Panc1 (cell line): ENCODE data around the gene OR56B1. TPM values are rescaled to one million over a fixed set of nuclear protein-coding genes. Genes with fewer than 3 reads are reported as not detected.

Source experiments
- ATAC-seq: fragments of 200-7000 bp; cut with Tn5 transposase; 2 replicates; pipeline ENCODE4 v1.9.1; 2020; ENCODE audit warnings: mild to moderate bottlenecking, moderate library complexity
- BruUV-seq: library from RNA; stranded (reverse); fragments of 400-500 nt; replicated peaks from 2 replicates; lab custom pipeline; 2021; lab: Mats Ljungman, UMichigan
- CTCF ChIA-PET: fragments of 300-600 bp; sonication (Branson Sonifier 250); formaldehyde crosslinking; loops from one replicate; lab custom pipeline; 2022; ENCODE audit warnings: antibody characterized with exemption; lab: Charles Lee
- POLR2A ChIA-PET: fragments of 300-600 bp; sonication (Branson Sonifier 250); formaldehyde crosslinking; loops from one replicate; lab custom pipeline; 2022; ENCODE audit warnings: antibody characterized with exemption; lab: Charles Lee
- DNase-seq: peaks from one replicate; pipeline ENCODE4 v3.0.0-alpha.2; 2010; ENCODE audit warnings: low read depth, low spot score
- H3K27ac ChIP-seq: 2 replicates; pipeline ENCODE4 v1.5.1; 2011; ENCODE audit warnings: mild to moderate bottlenecking, low read length, inconsistent platforms
- H3K27me3 ChIP-seq: fragments of 200-500 bp; sonication (Bioruptor generic); 2 replicates; pipeline ENCODE4 v1.6.0; 2014; ENCODE audit warnings: low read length, inconsistent platforms; ENCODE audit not compliant: control insufficient read depth, insufficient read depth
- H3K36me3 ChIP-seq: fragments of 200-500 bp; sonication (Bioruptor generic); 2 replicates; pipeline ENCODE4 v1.5.1; 2014; ENCODE audit warnings: inconsistent platforms, mild to moderate bottlenecking, low read length, moderate library complexity; ENCODE audit not compliant: control insufficient read depth, insufficient read depth
- H3K4me1 ChIP-seq: 2 replicates; pipeline ENCODE4 v1.5.1; 2011; ENCODE audit warnings: inconsistent platforms, mild to moderate bottlenecking, low read length, moderate library complexity; ENCODE audit not compliant: control insufficient read depth, insufficient read depth
- H3K4me3 ChIP-seq, 2 experiments: 2 replicates each; pipeline ENCODE4 v1.5.1; 2011 to 2012; ENCODE audit warnings: low read depth in 2 of 2, low read length in 2 of 2, mild to moderate bottlenecking in 2 of 2, inconsistent platforms in 1 of 2, moderate library complexity in 1 of 2
- H3K9me3 ChIP-seq: fragments of 200-500 bp; sonication (Bioruptor generic); 2 replicates; pipeline ENCODE4 v1.5.1; 2014; ENCODE audit warnings: low read depth, mild to moderate bottlenecking, inconsistent platforms, low read length, moderate library complexity; ENCODE audit not compliant: control insufficient read depth, insufficient read depth
- CTCF ChIP-seq: fragments of 450-650 bp; IDR thresholded peaks from 2 replicates; pipeline ENCODE4 v1.5.1; 2017; ENCODE audit warnings: mild to moderate bottlenecking
- POLR2AphosphoS5 ChIP-seq: IDR thresholded peaks from 2 replicates; pipeline ENCODE4 v1.6.1; 2012; ENCODE audit warnings: mild to moderate bottlenecking, low read depth, low read length, moderate library complexity
- REST ChIP-seq, 2 experiments: IDR thresholded peaks; 2 replicates each; pipeline ENCODE4 v1.6.1; 2011 to 2012; ENCODE audit warnings: low read depth in 2 of 2, control low read depth in 1 of 2, low read length in 1 of 2, mild to moderate bottlenecking in 1 of 2, moderate library complexity in 1 of 2; ENCODE audit not compliant: insufficient read depth in 1 of 2
- SIN3A ChIP-seq: IDR thresholded peaks from 2 replicates; pipeline ENCODE4 v1.6.1; 2012; ENCODE audit warnings: low read depth, mild to moderate bottlenecking, low read length, moderate library complexity, borderline replicate concordance; ENCODE audit not compliant: insufficient read depth
- TCF7L2 ChIP-seq: IDR thresholded peaks from 2 replicates; pipeline ENCODE4 v1.6.1; 2011; ENCODE audit warnings: mild to moderate bottlenecking, low read depth, low read length, inconsistent platforms
- in situ Hi-C: cut with HindIII; loops from 2 replicates; pipeline ENCODE4 v1.10.0; 2016; ENCODE audit warnings: low sequenced_read_pairs, low pct_unique_long_range_greater_than_20kb
- intact Hi-C: fragments of 100-400 bp; cut with micrococcal nuclease; formaldehyde crosslinking; loops from one replicate; pipeline ENCODE4 v1.10.0; 2022; ENCODE audit not compliant: unreplicated experiment
- total RNA-seq: library from RNA; stranded (reverse); gene quantifications from one replicate; pipeline ENCODE4 v1.2.1, GENCODE V29; 2021; ENCODE audit not compliant: unreplicated experiment

The OR56B1 gene
- total RNA-seq, 1 experiment from 2014 or later = not detected

DNA sequence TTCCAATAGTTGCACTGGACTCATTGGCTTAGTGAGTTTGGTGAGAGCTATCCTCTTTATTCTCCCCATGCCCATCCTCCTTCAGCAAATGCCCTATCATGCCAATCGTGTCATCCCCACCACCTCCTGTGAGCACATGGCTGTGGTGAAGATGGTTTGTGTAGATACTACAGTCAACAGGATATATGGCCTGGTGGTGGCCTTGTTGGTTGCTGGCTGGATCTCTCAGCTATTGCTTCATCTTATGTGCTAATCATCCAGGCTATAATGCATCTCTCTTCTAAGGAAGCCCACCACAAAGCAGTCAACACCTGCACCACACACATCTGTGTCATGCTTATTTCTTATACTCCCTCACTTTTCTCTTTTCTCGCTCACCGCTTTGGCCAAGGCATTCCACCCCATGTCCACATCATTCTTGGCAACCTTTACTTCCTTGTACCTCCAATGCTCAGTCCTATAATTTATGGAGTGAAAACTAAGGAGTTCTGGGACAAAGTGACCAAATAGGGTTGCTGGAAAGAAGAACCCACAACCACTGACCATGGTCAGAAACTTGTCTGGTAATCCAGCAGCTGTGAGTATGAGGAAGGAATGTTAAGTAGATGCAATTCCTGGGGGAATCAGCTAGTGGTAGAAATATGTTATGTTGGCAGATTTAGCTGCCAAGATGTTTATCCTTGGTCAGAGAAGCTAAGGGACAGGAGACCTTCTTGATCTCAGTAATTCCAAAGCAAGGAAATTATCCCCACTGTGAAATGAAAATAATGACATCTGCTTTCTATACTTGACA, 16.3 kb upstream of the OR56B1 start:
- DNase-seq (no peak), ATAC-seq (no peak)
- Histone ChIP-seq H3K4me1 (no peaks in the 10 kb centered on the region), H3K36me3 (no peaks in the 10 kb centered on the region), H3K27ac (no peak overlapping the region), H3K4me3 (no peak overlapping the region), H3K27me3 (peaks cover 16% of the 10 kb centered on the region; the same call in 1 of the 2 replicates), H3K9me3 (no peaks in the 10 kb centered on the region)
- intact Hi-C loops (no loop called here), in situ Hi-C loops (no loop called here)
- ChIA-PET CTCF (no interaction called here), POLR2A (no interaction called here)
- TF ChIP-seq POLR2AphosphoS5 (no peak), REST (IDR thresholded peaks at IDR 0.05; ENCODE audit: insufficient read depth in 1 of 2, low read depth in 2 of 2, low read length in 1 of 2) (no peak), CTCF (no peak), TCF7L2 (no peak), SIN3A (no peak)
- no TSS peak for BruUV-seq

DNA sequence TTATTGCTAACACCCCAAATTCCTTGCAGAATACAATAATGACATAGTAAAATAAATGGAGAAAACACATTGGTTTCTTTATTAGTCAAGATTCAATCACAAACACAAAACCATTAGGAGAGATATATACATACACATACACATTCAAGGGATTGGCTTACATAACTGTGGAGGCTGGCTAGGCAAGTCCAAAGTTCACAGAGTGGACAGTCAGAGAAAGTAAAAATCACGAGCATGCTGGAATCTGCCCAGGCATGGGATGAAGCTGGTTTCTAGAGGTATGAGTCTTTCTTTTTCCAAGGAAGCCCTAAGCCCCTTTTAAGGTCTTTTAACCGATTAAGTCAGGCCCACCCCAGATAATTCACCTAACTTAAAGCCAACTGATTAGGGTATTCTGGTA, 13.6 kb upstream of the OR56B1 start:
- intact Hi-C loops (no loop called here), in situ Hi-C loops (no loop called here)
- no peak overlapping the region for H3K4me3 ChIP-seq
- TF ChIP-seq TCF7L2 (no peak), SIN3A (no peak), REST (IDR thresholded peaks at IDR 0.05; ENCODE audit: insufficient read depth in 1 of 2, low read depth in 2 of 2, low read length in 1 of 2) (no peak), CTCF (no peak), POLR2AphosphoS5 (no peak)
- no peaks in the 10 kb centered on the region for H3K9me3 ChIP-seq
- CTCF ChIA-PET = no interaction called here
- H3K36me3 ChIP-seq = no peaks in the 10 kb centered on the region
- peaks cover 23% of the 10 kb centered on the region for H3K27me3 ChIP-seq
- H3K27ac ChIP-seq = no peak overlapping the region
- ATAC-seq (no peak), DNase-seq (no peak)
- POLR2A ChIA-PET = no interaction called here
- no TSS peak for BruUV-seq
- no peaks in the 10 kb centered on the region for H3K4me1 ChIP-seq
